Fibroblast of villous mesenchyme (primary cell): Measurements from ENCODE around the gene PLAU. TPM values are rescaled to one million over a fixed set of nuclear protein-coding genes. Genes with fewer than 3 reads are reported as not detected.
"Not testable (repeated sequence)": the region's sequence is repeated elsewhere in the genome, so short reads cannot be mapped to it uniquely, and the experiment has no call there.

ENCODE experiments used
- DNase-seq: peaks from one replicate; pipeline ENCODE4 v3.0.0-alpha.2; 2010; ENCODE audit warnings: low read depth
- H3K4me3 ChIP-seq: 2 replicates; pipeline ENCODE4 v1.5.1; 2011; ENCODE audit warnings: low read depth, mild to moderate bottlenecking, low read length
- CTCF ChIP-seq: IDR thresholded peaks from 2 replicates; pipeline ENCODE4 v1.5.1; 2012; ENCODE audit warnings: low read depth, mild to moderate bottlenecking, low read length; ENCODE audit not compliant: insufficient read depth
- total RNA-seq: library from RNA; depleted of rRNA; stranded (reverse); fragments of >200 nt; gene quantifications from 2 replicates; pipeline ENCODE4 v1.2.3, GENCODE V29; 2012

The PLAU gene
- total RNA-seq, 1 donor = 104 TPM

DNA sequence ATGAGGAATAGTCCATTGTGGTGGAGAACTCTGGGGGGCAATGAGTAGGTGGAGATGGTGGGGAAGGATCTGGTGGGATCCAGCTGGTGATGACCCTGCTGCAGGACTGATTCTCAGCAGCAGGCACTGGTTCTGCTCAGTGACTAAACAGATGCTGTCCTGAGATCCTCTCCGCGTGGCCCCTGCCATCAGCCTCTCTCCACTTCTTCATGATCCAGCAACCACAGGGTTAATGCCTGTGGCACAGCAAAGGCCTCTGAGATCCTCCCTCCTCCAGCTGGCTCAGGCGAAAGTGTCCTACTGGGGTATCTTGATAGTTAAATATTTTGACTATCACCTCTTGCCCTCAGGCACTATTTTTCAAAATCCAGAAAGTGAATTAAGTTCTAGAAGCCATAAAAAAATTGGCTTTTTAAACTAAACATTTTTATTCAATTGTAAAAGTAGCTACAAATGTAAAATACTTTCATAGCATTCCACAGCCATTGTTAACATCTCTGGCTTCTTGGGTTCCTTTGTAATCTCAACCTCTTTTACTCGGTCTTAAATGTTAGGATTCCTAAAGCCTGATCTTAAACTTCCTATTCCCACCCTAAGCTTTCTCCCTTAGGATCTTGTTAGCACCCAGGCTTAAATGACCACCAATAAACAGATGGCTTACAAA, 13.1 kb downstream of the PLAU start:
- no peak for TF ChIP-seq CTCF
- H3K4me3 ChIP-seq = no peak overlapping the region
- DNase-seq = no peak

GRCh38 chr10:73924935-73925334, 14.0 kb downstream of the PLAU start:
- no peak for DNase-seq
- no peak overlapping the region for H3K4me3 ChIP-seq
- no peak for TF ChIP-seq CTCF

DNA sequence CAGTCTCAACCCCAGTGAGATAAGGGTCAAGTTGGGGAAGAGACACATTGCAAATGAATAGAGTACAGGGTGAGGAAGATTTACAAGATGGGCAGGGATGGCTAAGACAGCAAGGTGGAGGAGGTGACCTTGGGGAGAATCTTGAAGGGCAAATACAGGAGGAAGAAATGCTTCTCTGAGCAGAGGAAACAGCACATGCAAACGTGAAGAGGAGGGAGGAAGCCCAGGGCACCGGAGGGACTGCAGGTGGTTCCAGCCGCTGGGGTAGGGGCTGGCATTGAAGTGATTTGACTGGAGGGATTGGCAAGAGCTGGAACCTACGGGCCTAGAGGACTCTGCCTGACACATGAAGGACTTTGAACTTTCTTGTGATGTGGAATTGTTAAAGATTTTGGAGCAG, 14.6 kb downstream of the PLAU start:
- no peak for DNase-seq
- no peak for TF ChIP-seq CTCF
- no peak overlapping the region for H3K4me3 ChIP-seq

DNA sequence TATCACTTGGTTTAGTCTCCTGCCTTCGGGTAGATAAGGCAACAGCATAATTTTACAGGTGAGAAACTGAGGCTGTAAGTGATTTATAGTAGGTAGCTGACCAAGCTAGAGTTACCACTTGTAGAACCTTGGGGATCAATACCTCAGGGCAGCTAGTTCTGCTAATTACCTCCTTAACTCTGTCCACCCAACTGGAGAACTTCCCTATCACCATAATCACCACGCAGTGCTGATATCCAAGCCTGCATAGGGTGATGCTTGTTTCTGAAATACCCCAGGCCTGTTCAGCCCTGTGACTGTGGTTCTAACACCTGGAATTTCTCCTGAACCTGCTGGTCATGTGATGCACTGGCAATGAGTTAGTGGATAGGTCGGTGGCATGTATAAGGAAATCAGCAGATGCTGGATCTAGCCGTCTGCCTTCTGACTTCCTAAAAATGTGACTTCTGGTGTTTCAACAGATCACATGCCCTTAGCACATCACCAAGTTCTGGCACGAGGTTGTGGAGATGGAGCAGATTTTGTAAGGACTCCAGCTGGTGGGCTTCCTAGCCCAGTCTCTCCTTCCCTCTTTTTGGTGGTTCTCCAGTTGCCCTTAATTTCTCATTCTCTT, 15.3 kb downstream of the PLAU start:
- no peak for DNase-seq
- no peak overlapping the region for H3K4me3 ChIP-seq
- no peak for TF ChIP-seq CTCF

- H3K4me3 ChIP-seq, DNase-seq: not testable (repeated sequence)
Measured at GRCh38 chr10:73930630-73931327, 19.8 kb downstream of the PLAU start.

- no peak for TF ChIP-seq CTCF
- no peak overlapping the region for H3K4me3 ChIP-seq
- no peak for DNase-seq
Measured at GRCh38 chr10:73931767-73932619, 21.1 kb downstream of the PLAU start.
